Vagina (tissue), 2 donors: ENCODE measurements around the gene DCTN2.

Experiments used
- POLR2A ChIP-seq, 2 donors: fragments of 450-650 bp; IDR thresholded peaks; one replicate each; pipeline ENCODE4 v1.6.1; 2017; ENCODE audit warnings: antibody characterized with exemption in 2 of 2, mild to moderate bottlenecking in 2 of 2, moderate library complexity in 2 of 2
- TF ChIP-seq, protein P1 (sequence below), 3 experiments: fragments of 450-650 bp in 2 of 3; fragments of 200-600 bp in 1 of 3; sonication (generic) in 1 of 3; IDR thresholded peaks; one replicate each; pipeline ENCODE4 v1.5.1; 2017 to 2019; ENCODE audit warnings: antibody characterized with exemption in 3 of 3, mild to moderate bottlenecking in 2 of 3, moderate library complexity in 2 of 3

- no peak for TF ChIP-seq POLR2A (IDR thresholded peaks at IDR 0.05)
- TF ChIP-seq, protein P1, sequence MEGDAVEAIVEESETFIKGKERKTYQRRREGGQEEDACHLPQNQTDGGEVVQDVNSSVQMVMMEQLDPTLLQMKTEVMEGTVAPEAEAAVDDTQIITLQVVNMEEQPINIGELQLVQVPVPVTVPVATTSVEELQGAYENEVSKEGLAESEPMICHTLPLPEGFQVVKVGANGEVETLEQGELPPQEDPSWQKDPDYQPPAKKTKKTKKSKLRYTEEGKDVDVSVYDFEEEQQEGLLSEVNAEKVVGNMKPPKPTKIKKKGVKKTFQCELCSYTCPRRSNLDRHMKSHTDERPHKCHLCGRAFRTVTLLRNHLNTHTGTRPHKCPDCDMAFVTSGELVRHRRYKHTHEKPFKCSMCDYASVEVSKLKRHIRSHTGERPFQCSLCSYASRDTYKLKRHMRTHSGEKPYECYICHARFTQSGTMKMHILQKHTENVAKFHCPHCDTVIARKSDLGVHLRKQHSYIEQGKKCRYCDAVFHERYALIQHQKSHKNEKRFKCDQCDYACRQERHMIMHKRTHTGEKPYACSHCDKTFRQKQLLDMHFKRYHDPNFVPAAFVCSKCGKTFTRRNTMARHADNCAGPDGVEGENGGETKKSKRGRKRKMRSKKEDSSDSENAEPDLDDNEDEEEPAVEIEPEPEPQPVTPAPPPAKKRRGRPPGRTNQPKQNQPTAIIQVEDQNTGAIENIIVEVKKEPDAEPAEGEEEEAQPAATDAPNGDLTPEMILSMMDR (IDR thresholded peaks at IDR 0.05), result no peak
Observed at GRCh38 chr12:57525615-57526383, 21.2 kb downstream of the DCTN2 start.
